Measurements from ENCODE around the gene TTC4.

Gene TTC4

GRCh38 chr1:54706419-54706818 lies 9.2 kb upstream of the TTC4 start:
- DNase-seq, result no peak

- DNase-seq, result no peak
These were observed 7.3 kb upstream of the TTC4 start for GRCh38 chr1:54708385-54708784.

GRCh38 chr1:54709547-54710292 lies 5.9 kb upstream of the TTC4 start:
- no peak for DNase-seq

GRCh38 chr1:54710434-54710833 lies 5.2 kb upstream of the TTC4 start:
- DNase-seq, result no peak

- no peak for DNase-seq
These were observed 4.8 kb upstream of the TTC4 start for GRCh38 chr1:54710841-54711240.

- DNase-seq, result no peak
These were observed 4.1 kb upstream of the TTC4 start for GRCh38 chr1:54711536-54711935.

- DNase-seq, result no peak
These were observed 674 bp upstream of the TTC4 start for GRCh38 chr1:54714881-54715492.

GRCh38 chr1:54716299-54717047 lies 812 bp downstream of the TTC4 start:
- DNase-seq, result no peak

- no peak for DNase-seq
These were observed 6.1 kb downstream of the TTC4 start for GRCh38 chr1:54721719-54722118.

GRCh38 chr1:54723985-54724384 lies 8.3 kb downstream of the TTC4 start:
- DNase-seq, result no peak

- DNase-seq, result no peak
These were observed 9.1 kb downstream of the TTC4 start for GRCh38 chr1:54724771-54725170.

- no peak for DNase-seq
These were observed 12.4 kb downstream of the TTC4 start for GRCh38 chr1:54728027-54728426.

- DNase-seq, result no peak
These were observed 21.0 kb downstream of the TTC4 start for GRCh38 chr1:54736685-54737084.

- no peak for DNase-seq
These were observed 22.6 kb downstream of the TTC4 start for GRCh38 chr1:54738244-54738643.

GRCh38 chr1:54741531-54741930 lies 25.9 kb downstream of the TTC4 start:
- DNase-seq, result no peak

GRCh38 chr1:54742282-54742681 lies 26.6 kb downstream of the TTC4 start:
- no peak for DNase-seq

- no peak for DNase-seq
These were observed 28.0 kb downstream of the TTC4 start for GRCh38 chr1:54743416-54744226.

- DNase-seq, result no peak
These were observed 29.0 kb downstream of the TTC4 start for GRCh38 chr1:54744696-54745095.

GRCh38 chr1:54745274-54745673 lies 29.6 kb downstream of the TTC4 start:
- no peak for DNase-seq

- no peak for DNase-seq
These were observed 30.2 kb downstream of the TTC4 start for GRCh38 chr1:54745864-54746263.

GRCh38 chr1:54748094-54748835 lies 32.6 kb downstream of the TTC4 start:
- no peak for DNase-seq

GRCh38 chr1:54750596-54750995 lies 34.9 kb downstream of the TTC4 start:
- DNase-seq, result peak; percentile 10

Data from OCI-M1 (cell line).